Sigmoid colon (tissue), 4 donors: ENCODE results near the gene SORCS2.

ENCODE experiments used
- EP300 ChIP-seq, 4 donors: sonication (generic); formaldehyde crosslinking; IDR thresholded peaks; one replicate each; pipeline ENCODE4 v1.6.1; 2017; ENCODE audit warnings: antibody characterized with exemption in 4 of 4
- POLR2A ChIP-seq, 2 donors: fragments of 450-650 bp; IDR thresholded peaks; one replicate each; pipeline ENCODE4 v1.6.1; 2016; ENCODE audit warnings: antibody characterized with exemption in 2 of 2, mild to moderate bottlenecking in 2 of 2, moderate library complexity in 2 of 2
- POLR2AphosphoS5 ChIP-seq, 4 donors: sonication (generic); formaldehyde crosslinking; IDR thresholded peaks; one replicate each; pipeline ENCODE4 v1.6.1; 2017; ENCODE audit warnings: antibody characterized with exemption in 4 of 4
- TF ChIP-seq, protein P1 (sequence below), 4 experiments: fragments of 450-650 bp in 3 of 4; fragments of 200-600 bp in 1 of 4; IDR thresholded peaks; one replicate each; pipeline ENCODE4 v1.5.1; 2016 to 2019; ENCODE audit warnings: antibody characterized with exemption in 4 of 4, mild to moderate bottlenecking in 3 of 4, moderate library complexity in 2 of 4

DNA sequence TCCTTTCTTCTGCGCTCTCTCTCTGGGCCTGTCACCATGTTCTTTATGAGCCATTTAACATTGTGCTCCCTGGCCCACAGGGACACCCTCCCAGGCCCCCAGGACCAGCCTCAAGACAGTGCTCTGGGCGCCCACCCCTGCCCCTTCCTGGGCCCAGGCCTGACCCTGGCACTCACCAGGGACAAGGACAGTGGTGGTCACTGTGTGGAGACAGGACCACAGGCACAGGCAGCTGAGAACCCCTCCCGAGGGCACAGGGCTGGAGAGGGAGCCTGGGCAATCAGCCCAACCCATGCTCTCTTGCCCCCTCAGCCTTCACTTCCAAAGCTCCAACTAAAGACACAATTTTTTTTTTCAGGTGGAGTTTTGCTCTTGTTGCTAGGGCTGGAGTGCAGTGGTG lies 460.6 kb downstream of the SORCS2 start:
- TF ChIP-seq, protein P1, sequence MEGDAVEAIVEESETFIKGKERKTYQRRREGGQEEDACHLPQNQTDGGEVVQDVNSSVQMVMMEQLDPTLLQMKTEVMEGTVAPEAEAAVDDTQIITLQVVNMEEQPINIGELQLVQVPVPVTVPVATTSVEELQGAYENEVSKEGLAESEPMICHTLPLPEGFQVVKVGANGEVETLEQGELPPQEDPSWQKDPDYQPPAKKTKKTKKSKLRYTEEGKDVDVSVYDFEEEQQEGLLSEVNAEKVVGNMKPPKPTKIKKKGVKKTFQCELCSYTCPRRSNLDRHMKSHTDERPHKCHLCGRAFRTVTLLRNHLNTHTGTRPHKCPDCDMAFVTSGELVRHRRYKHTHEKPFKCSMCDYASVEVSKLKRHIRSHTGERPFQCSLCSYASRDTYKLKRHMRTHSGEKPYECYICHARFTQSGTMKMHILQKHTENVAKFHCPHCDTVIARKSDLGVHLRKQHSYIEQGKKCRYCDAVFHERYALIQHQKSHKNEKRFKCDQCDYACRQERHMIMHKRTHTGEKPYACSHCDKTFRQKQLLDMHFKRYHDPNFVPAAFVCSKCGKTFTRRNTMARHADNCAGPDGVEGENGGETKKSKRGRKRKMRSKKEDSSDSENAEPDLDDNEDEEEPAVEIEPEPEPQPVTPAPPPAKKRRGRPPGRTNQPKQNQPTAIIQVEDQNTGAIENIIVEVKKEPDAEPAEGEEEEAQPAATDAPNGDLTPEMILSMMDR (IDR thresholded peaks at IDR 0.05) = no peak
- TF ChIP-seq POLR2AphosphoS5 (IDR thresholded peaks at IDR 0.05) (no peak), EP300 (IDR thresholded peaks at IDR 0.05) (no peak), POLR2A (IDR thresholded peaks at IDR 0.05) (no peak)
